Measurements from ENCODE around the gene TSPAN13. TPM values are rescaled to one million over a fixed set of nuclear protein-coding genes. Genes with fewer than 3 reads are reported as not detected.

The TSPAN13 gene
- total and polyA plus RNA-seq, 2 of the 4 experiments (the other 2 are of a cell fraction), result 3.0 to 5.0 TPM

- H3K23ac ChIP-seq (ENCODE audit: low read depth, low read length), result no peak overlapping the region
- H3K4me2 ChIP-seq (ENCODE audit: low read depth, low read length), result no peak overlapping the region
- H2BK20ac ChIP-seq (ENCODE audit: low read depth, low read length), result no peak overlapping the region
- CTCF ChIA-PET, result no interaction called here
- no peak overlapping the region for H3K4ac ChIP-seq (ENCODE audit: low read depth, low read length)
- no peak overlapping the region for H2AK5ac ChIP-seq (ENCODE audit: low read depth, low read length)
- H4K20me1 ChIP-seq (ENCODE audit: insufficient read depth, low read length), result no peaks in the 10 kb centered on the region
- no peaks in the 10 kb centered on the region for H3K9me1 ChIP-seq (ENCODE audit: insufficient read depth, low read length)
- H2AK9ac ChIP-seq (replicated peaks; ENCODE audit: low read depth, low read length, poor library complexity), result no peak overlapping the region
- H3K9ac ChIP-seq (ENCODE audit: low read depth, low read length), result no peak overlapping the region
- dilution Hi-C loops (cut with HindIII; ENCODE audit: low sequenced_read_pairs, unreplicated experiment), result no loop called here
- no peak overlapping the region for H2BK5ac ChIP-seq (ENCODE audit: low read depth, low read length, poor library complexity, severe bottlenecking)
- no peak overlapping the region for H4K8ac ChIP-seq (ENCODE audit: low read depth in 2 of 2, low read length in 2 of 2)
- H3K79me1 ChIP-seq (ENCODE audit: low read depth in 1 of 2, low read length in 2 of 2), result no peaks in the 10 kb centered on the region
- POLR2A ChIA-PET (ENCODE audit: unreplicated experiment), result no interaction called here
- H2BK120ac ChIP-seq (ENCODE audit: low read depth, low read length), result no peak overlapping the region
- no peaks in the 10 kb centered on the region for H3K27me3 ChIP-seq (ENCODE audit: control insufficient read depth, insufficient read depth, low read length)
- no peak overlapping the region for H2AFZ ChIP-seq (replicated peaks; ENCODE audit: low read length, poor library complexity)
- no peaks in the 10 kb centered on the region for H3K9me3 ChIP-seq (ENCODE audit: control insufficient read depth, insufficient read depth, low read length)
- no peaks in the 10 kb centered on the region for H3K36me3 ChIP-seq (ENCODE audit: control insufficient read depth, insufficient read depth, low read length)
- no peak overlapping the region for H4K91ac ChIP-seq (ENCODE audit: insufficient read depth, low read depth, low read length)
- DNase-seq (no peak), ATAC-seq (ENCODE audit: low read depth) (no peak)
- TF ChIP-seq FOS (IDR thresholded peaks at IDR 0.05; ENCODE audit: low read depth, low read length) (no peak), NFE2L2 (IDR thresholded peaks at IDR 0.05; ENCODE audit: low read depth, low read length) (no peak), CHD1 (IDR thresholded peaks at IDR 0.05; ENCODE audit: low read depth, low read length) (no peak), MXI1 (IDR thresholded peaks at IDR 0.05; ENCODE audit: borderline replicate concordance, low read depth, low read length) (no peak), MAZ (IDR thresholded peaks at IDR 0.05; ENCODE audit: borderline replicate concordance, low read depth, low read length) (no peak), POLR2A (IDR thresholded peaks at IDR 0.05; ENCODE audit: low read depth, low read length) (no peak), SMC3 (IDR thresholded peaks at IDR 0.05; ENCODE audit: low read depth, low read length) (no peak), RCOR1 (IDR thresholded peaks at IDR 0.05; ENCODE audit: insufficient replicate concordance, low read length) (no peak), USF2 (IDR thresholded peaks at IDR 0.05; ENCODE audit: low read depth, low read length) (no peak), MAFK (IDR thresholded peaks at IDR 0.05; ENCODE audit: low read depth, low read length) (no peak), ELK1 (IDR thresholded peaks at IDR 0.05; ENCODE audit: borderline replicate concordance, low read depth, low read length) (no peak), RFX5 (IDR thresholded peaks at IDR 0.05; ENCODE audit: low read depth, low read length) (no peak), RAD21 (IDR thresholded peaks at IDR 0.05; ENCODE audit: low read length) (no peak)
- H3K18ac ChIP-seq (ENCODE audit: low read depth, low read length), result no peak overlapping the region
- no peak overlapping the region for H3K56ac ChIP-seq (ENCODE audit: extremely low read depth, insufficient read depth, low read length)
- H2BK15ac ChIP-seq (ENCODE audit: low read depth, low read length), result no peak overlapping the region
- no CpG with 5 or more reads among the region's 1 CpG for WGBS, 2 experiments (ENCODE audit: extremely low coverage in 2 of 2, insufficient read length in 1 of 2)
- BruUV-seq (replicated peaks), result no TSS peak
- H4K5ac ChIP-seq (ENCODE audit: low read depth, low read length), result no peak overlapping the region
- no peak overlapping the region for H3K14ac ChIP-seq (replicated peaks; ENCODE audit: low read depth, low read length)
- no peaks in the 10 kb centered on the region for H3K4me1 ChIP-seq (ENCODE audit: control insufficient read depth, insufficient read depth, low read length)
- intact Hi-C loops (cut with micrococcal nuclease), result no loop called here
- in situ Hi-C loops (cut with MboI; ENCODE audit: low sequenced_read_pairs), result no loop called here
- H3K4me3 ChIP-seq (ENCODE audit: insufficient read depth, low read depth, low read length), result no peak overlapping the region
- no peak overlapping the region for H3K27ac ChIP-seq (ENCODE audit: insufficient read depth, low read length)
Measured at GRCh38 chr7:16785321-16785720, 31.8 kb downstream of the TSPAN13 start.
